Measurements from ENCODE around the gene TRMT112. TPM values are rescaled to one million over a fixed set of nuclear protein-coding genes. Genes with fewer than 3 reads are reported as not detected.

TRMT112 gene
- total and polyA plus RNA-seq, 2 of the 8 experiments (the other 6 are each of a cell fraction or from before 2014, with no cell fraction given): 300 to 650 TPM

- TF ChIP-seq SIN3A (conservative IDR thresholded peaks at IDR 0.05 in 1 of 2, IDR thresholded peaks at IDR 0.05 in 1 of 2; ENCODE audit: low read depth in 1 of 2, low read length in 2 of 2) (no peak), FOSL1 (IDR thresholded peaks at IDR 0.05; ENCODE audit: insufficient read depth, low read depth, low read length) (no peak), CBX8 (IDR thresholded peaks at IDR 0.05; ENCODE audit: borderline replicate concordance, low read depth, low read length) (no peak)
Observed at GRCh38 chr11:64343767-64344559, 26.6 kb upstream of the TRMT112 start (continued).
